HG03064 (cell line): ENCODE data around the gene GDF7.

Experiments used
- ATAC-seq: cut with Tn5 transposase; IDR thresholded peaks from one replicate; pipeline ENCODE4 v1.9.1; 2021; ENCODE audit warnings: low read depth; ENCODE audit not compliant: unreplicated experiment

GDF7 gene

DNA sequence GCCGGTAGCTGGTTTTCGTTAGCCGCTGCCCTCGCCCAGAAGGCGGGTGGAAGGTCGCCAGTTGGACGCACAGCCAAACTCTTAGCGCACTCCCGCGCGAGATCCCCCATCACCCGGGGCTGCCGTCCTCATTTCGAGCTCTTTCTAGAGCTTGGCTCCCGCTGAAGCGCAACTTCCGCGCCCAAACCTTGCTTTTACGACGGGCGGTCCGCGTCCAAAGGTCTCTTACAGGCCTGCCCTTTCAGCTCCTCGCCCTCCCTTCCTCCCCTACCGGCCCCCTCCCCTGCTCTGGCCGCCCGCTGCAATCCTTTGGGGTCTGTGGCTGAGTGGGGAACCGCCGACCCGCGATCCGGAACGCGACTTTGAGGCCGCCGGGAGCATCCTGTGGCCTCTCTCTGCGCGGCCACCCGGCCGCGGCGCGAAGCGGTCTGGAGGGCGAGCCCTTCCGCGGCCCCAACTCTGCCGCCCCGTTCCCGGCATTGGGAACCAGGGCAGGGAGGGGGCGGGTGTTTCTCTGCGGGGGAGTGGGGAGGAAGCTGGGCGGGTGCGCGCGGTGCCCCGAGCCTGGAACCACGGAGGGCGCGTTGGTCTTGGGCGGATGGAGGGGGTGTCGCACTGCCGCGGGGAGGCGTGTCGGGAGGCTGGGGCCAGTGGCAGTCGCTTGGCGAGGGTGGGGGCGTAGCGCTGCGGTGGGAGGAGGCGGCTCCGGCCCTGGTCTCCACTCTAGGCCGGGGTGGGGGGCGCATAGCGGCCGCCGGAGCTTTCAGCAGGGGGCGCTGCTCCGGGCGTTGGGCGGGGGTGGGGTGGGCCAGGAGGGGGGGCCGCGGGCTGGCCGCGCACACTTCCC, at the start of gene GDF7:
Gene GDF7 (plus strand): TSS at position 841 of the 847 bp plus-strand sequence. CDS start 96 bp downstream, outside the sequence.
- no peak for ATAC-seq

GRCh38 chr2:20617892-20618467, 49.0 kb upstream of the GDF7 start:
- ATAC-seq, result no peak

GRCh38 chr2:20618468-20618885, 48.5 kb upstream of the GDF7 start:
- ATAC-seq, result no peak

DNA sequence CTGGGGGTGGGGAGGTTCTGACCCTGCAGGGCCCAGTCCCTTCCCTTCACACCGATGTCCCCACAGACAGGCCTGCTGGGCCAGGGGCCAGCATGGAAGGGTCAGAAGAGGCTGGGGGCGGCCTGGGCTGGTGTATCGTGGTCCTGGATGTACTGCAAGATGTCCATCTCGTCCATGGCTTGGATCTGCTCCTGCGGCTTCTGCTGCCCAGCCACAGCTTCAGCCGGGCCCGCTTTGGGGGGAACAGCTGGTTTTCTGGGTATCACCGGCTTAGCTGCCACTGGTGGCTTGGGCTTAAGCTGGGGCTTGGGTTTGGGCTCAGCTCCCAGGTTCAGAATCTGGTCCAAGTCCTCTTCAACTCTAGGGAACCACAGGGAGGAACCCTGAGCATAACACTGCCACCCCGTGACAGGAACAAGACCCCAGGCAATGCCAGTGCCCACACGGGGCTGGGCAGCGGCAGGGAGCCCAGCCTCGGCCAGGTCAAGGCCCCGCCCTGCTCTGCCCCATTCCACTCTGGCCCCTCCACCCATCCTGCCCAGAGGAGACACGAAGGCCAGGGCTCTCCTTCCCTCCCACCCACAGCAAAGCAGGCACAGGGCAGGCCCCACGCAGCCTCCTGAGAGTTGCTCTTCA, 47.9 kb upstream of the GDF7 start:
- no peak for ATAC-seq

DNA sequence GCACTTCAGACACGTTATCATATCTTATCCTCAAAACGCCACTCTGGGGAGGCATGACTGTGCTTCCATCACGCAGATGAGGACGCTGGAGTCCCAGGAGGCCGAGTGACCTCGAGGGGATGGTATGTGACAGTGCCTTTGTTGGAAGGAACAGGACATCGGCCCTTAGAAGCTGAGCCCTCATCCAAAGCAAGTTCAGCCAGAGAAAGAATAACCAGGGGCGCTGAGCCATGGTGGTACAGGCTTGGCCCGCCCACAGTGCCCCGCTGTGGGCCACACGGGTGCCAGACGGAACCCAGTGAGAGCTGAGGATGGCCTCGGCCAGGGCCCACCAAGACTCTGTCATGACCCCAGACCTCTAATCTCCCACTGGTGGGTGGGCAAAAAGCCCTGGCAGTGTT, 47.3 kb upstream of the GDF7 start:
- ATAC-seq, result no peak

- no peak for ATAC-seq
These were observed 46.7 kb upstream of the GDF7 start for GRCh38 chr2:20620271-20620681.

DNA sequence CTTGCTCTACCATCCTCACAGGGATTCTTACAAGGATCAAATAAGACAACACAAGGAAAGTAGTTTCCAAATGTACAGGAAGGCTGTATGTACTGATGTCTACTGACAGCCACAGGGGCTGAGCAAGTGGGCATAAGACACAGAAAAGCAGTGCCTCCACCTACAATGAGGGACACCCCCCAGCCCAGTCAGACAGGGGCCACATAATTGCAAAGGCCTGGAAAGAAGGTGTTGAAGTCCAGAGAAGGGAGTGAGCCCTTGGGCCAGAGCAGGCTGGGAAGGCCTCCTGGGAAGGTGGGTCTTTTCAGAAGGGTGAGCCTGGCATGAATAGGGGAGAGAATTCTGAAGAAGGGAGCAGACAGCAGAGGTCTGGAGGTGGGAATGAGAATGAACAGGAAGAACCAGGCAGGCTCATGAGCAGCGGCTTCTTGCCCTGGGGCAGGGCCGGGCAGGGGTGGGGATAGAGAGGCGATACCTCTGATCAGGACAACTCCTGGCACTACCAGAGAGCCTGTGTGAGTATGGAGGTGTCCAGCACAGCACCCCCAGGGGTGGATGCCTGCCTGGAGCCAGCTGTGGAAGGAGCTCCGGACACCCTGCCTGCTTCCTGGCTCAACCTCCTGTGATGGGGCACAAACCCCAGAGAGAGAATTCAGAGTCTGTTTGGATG, 46.1 kb upstream of the GDF7 start:
- no peak for ATAC-seq

DNA sequence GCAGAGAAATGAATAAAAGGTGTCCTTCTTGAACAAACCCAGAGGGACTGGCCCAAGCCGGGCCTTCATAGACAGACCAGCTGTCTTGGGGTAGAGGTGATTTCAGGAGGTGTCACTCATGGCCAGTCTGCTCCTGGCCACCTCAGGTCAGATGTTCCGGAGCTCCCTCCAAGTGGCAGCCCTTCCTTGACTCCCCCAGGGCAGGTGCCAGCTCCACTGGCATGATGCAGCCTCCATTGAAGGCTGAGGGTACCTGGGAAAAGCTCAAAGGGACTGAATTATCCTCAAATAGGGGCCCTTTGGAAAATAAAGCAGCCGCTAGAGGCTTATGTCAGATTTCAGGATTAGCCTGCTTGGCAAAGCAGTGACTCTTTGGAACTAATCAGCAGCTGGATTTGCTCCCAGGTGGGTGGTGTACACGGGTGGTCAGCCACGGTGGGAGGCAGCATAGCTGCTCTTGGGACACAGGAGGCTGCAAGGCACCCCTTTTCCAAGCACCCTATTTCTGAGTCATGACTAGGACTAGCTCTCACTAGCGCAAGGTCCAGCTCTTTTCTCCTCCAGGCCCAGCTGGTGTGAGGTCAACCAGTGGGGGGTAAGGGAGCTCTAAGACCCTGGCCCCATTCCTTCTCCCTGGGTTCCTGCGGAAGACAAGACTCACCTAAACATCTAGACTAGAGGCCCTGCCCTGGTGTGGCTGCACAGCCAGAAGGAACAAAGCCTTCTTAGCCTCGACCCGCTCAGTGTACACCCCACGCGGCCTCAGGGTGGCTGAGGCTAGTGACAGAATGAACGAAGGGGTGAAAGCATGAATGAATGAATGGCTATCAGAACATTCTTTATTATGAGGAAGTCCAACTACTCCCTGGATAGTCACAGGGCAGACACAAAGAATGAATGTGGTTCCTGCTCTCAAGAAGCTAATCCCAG, 45.3 kb upstream of the GDF7 start:
- no peak for ATAC-seq

GRCh38 chr2:20622296-20622686, 44.7 kb upstream of the GDF7 start:
- no peak for ATAC-seq

DNA sequence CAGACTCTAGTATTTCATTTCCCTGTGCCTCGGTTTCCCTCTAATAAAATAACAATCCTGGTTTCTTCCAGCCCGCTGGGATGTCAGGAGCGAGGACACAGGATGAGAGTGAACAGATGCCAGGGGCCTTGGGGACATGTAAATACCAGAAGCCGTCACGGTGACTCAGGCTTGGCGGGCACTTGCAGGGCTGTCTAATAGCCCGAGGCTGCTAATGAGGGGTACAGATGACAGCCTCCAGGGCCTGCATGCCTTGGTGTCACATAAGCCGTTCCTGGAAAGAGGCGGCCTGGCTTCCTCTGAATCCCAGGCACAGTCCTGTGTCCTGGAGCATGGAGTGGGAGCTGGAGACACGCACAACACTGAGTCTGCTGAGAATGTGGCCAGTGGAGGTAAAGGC, 44.2 kb upstream of the GDF7 start:
- no peak for ATAC-seq

DNA sequence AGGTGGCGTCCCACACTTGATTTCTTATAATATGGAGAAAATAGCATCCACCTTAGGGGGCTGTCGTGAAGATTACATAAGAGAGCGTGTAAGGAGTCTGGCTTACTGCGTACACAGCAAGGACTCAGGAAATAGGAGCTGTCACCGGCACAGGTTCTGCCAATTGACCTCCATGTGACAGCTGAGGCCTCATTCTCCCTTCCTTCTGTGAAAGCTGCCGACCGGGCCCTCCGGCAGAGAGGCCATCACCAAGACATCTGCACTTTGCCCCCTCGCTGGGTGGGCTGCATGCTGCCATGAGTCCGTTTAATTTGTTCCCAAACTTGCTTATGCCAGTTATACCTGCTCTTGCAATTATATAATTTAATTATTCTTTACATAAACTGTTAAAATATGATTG, 43.7 kb upstream of the GDF7 start:
- ATAC-seq, result no peak

DNA sequence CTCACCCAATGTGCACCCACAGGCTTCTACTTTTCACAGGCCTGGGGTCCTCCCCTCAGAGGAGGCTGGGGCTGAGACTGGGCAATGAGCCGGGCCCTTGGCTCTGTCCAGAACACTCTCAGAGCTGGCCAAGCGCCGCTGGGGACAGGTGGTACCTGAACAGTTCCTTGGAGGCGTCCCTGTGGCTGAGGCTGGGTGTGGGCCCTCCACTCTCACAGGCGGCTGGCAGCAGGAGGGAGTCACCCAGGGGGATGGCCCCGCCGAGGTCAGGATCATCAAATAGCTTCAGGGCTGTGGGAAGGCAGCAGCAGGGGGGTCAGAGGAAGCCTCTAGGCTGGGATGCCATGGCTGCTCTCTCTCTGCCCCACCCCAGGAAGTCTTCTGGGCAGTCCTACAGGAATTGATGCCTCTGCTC, 43.2 kb upstream of the GDF7 start:
- no peak for ATAC-seq

GRCh38 chr2:20624156-20624883, 42.6 kb upstream of the GDF7 start:
- no peak for ATAC-seq

DNA sequence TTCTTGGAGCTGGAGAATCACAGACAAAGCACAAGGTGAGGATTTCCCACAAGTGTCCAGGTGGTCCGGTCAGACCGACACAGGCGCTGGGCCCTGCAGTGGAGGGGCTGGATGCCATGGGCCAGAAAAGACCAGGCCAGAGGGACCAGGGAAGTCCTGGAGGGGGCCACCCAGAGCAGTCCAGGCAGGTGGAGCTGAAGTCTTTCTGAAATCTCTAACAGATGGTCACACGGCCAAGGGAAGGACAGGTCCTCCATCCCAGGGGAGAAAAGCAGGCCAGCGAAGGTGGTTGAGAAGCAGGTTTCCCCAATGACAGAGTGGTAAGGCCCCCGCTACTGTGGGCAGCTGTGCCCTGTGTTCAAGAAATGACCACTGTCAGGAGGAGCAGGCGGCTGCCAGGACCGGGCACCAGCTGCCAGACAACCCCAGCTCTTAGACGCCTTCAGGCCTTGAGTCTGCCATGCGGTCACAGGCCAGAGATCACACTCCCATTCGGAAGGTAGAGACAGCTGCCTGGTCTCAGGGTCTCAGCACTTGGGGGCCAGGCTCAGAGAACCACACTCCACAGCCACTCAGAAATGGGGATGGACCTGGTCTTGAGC, 42.0 kb upstream of the GDF7 start:
- no peak for ATAC-seq

GRCh38 chr2:20625491-20626391, 41.2 kb upstream of the GDF7 start:
- ATAC-seq, result no peak

- no peak for ATAC-seq
These were observed 40.6 kb upstream of the GDF7 start for GRCh38 chr2:20626392-20626697.

DNA sequence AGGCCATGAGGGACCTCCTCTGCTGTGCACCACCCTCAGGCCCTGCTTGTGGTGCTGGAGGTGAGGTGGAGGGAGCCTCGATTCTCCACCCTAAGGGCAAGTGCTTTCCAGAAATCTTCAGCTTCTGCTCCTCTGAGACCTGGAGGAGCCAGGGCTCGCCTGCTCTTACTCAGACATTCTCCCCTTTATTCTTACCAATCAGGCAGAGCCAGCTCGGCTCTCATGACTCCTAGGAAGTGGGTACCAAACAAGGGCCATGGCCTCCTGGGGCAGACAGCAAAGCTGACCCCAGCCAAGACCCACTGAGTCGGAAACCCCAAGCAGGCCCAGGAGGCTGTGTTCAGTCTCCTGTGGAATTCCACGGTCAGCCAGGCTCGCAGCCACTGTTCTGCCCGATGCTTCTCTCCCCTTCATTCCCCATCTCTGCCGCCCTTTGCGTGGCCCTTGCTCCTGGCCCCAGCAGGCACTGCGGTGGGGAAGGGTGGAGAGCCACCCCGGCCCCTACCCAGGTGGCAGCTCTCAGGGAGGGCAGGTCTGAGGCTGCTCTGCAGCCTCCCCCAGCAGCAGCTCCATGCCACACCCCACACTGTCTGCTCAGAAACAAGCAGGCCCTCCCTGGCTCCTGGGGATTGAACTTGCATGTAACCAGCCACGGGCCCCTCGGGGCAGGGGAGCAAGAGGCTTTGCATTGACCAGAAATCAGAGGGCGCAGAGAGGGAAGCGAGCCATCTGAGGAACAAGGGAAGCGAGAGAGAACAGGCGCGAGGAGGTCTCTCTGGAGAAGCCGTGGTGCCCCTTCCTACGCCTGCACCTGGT, 40.0 kb upstream of the GDF7 start:
- no peak for ATAC-seq
